Mononuclear cell (primary cell): ENCODE results near the gene CYFIP1. TPM values are rescaled to one million over a fixed set of nuclear protein-coding genes. Genes with fewer than 3 reads are reported as not detected.

ENCODE experiments used
- H3K27me3 ChIP-seq: 2 replicates; pipeline ENCODE4 v1.6.0; 2011; ENCODE audit warnings: low read length, control low read depth; ENCODE audit not compliant: insufficient read depth
- H3K4me1 ChIP-seq: 2 replicates; pipeline ENCODE4 v1.5.1; 2011; ENCODE audit warnings: mild to moderate bottlenecking, low read length, control low read depth; ENCODE audit not compliant: insufficient read depth
- H3K4me3 ChIP-seq: 2 replicates; pipeline ENCODE4 v1.5.1; 2011; ENCODE audit warnings: mild to moderate bottlenecking, low read length, moderate library complexity
- H3K9me3 ChIP-seq: 2 replicates; pipeline ENCODE4 v1.5.1; 2011; ENCODE audit warnings: low read depth, mild to moderate bottlenecking, control low read depth, low read length
- total RNA-seq: library from RNA; depleted of rRNA; stranded (reverse); fragments of >200 nt; gene quantifications from one replicate; pipeline ENCODE4 v1.2.3, GENCODE V29; 2012

CYFIP1 gene
- total RNA-seq, 1 donor: 12.9 TPM

- no peaks in the 10 kb centered on the region for H3K27me3 ChIP-seq
- no peaks in the 10 kb centered on the region for H3K9me3 ChIP-seq
- no peaks in the 10 kb centered on the region for H3K4me1 ChIP-seq
- no peak overlapping the region for H3K4me3 ChIP-seq
Observed at GRCh38 chr15:22922003-22922402, 58.2 kb downstream of the CYFIP1 start.

GRCh38 chr15:22919171-22919570, 61.0 kb downstream of the CYFIP1 start:
- no peaks in the 10 kb centered on the region for H3K27me3 ChIP-seq
- no peaks in the 10 kb centered on the region for H3K4me1 ChIP-seq
- no peaks in the 10 kb centered on the region for H3K9me3 ChIP-seq
- no peak overlapping the region for H3K4me3 ChIP-seq

- H3K4me3 ChIP-seq: no peak overlapping the region
- no peaks in the 10 kb centered on the region for H3K27me3 ChIP-seq
- H3K9me3 ChIP-seq: no peaks in the 10 kb centered on the region
- H3K4me1 ChIP-seq: no peaks in the 10 kb centered on the region
Observed at GRCh38 chr15:22918596-22919140, 61.5 kb downstream of the CYFIP1 start.

GRCh38 chr15:22918056-22918455, 62.1 kb downstream of the CYFIP1 start:
- H3K4me3 ChIP-seq: no peak overlapping the region
- no peaks in the 10 kb centered on the region for H3K9me3 ChIP-seq
- H3K27me3 ChIP-seq: no peaks in the 10 kb centered on the region
- no peaks in the 10 kb centered on the region for H3K4me1 ChIP-seq

GRCh38 chr15:22917556-22917955, 62.6 kb downstream of the CYFIP1 start:
- Histone ChIP-seq H3K4me3 (no peak overlapping the region), H3K4me1 (no peaks in the 10 kb centered on the region), H3K27me3 (no peaks in the 10 kb centered on the region), H3K9me3 (no peaks in the 10 kb centered on the region)

GRCh38 chr15:22916606-22917350, 63.4 kb downstream of the CYFIP1 start:
- Histone ChIP-seq H3K9me3 (no peaks in the 10 kb centered on the region), H3K27me3 (no peaks in the 10 kb centered on the region), H3K4me3 (no peak overlapping the region), H3K4me1 (no peaks in the 10 kb centered on the region)

- H3K4me1 ChIP-seq: no peaks in the 10 kb centered on the region
- no peaks in the 10 kb centered on the region for H3K9me3 ChIP-seq
- H3K27me3 ChIP-seq: no peaks in the 10 kb centered on the region
- H3K4me3 ChIP-seq: no peak overlapping the region
Observed at GRCh38 chr15:22915866-22916515, 64.2 kb downstream of the CYFIP1 start.

GRCh38 chr15:22913646-22914380, 66.4 kb downstream of the CYFIP1 start:
- Histone ChIP-seq H3K4me3 (no peak overlapping the region), H3K4me1 (no peaks in the 10 kb centered on the region), H3K27me3 (no peaks in the 10 kb centered on the region), H3K9me3 (no peaks in the 10 kb centered on the region)

- Histone ChIP-seq H3K4me3 (no peak overlapping the region), H3K4me1 (no peaks in the 10 kb centered on the region), H3K9me3 (no peaks in the 10 kb centered on the region), H3K27me3 (no peaks in the 10 kb centered on the region)
Observed at GRCh38 chr15:22912256-22912655, 67.9 kb downstream of the CYFIP1 start.

GRCh38 chr15:22911306-22911705, 68.9 kb downstream of the CYFIP1 start:
- Histone ChIP-seq H3K9me3 (no peaks in the 10 kb centered on the region), H3K4me3 (no peak overlapping the region), H3K27me3 (no peaks in the 10 kb centered on the region), H3K4me1 (no peaks in the 10 kb centered on the region)

GRCh38 chr15:22908830-22909229, 71.3 kb downstream of the CYFIP1 start:
- Histone ChIP-seq H3K9me3 (no peaks in the 10 kb centered on the region), H3K4me3 (no peak overlapping the region), H3K27me3 (no peaks in the 10 kb centered on the region), H3K4me1 (no peaks in the 10 kb centered on the region)

GRCh38 chr15:22907161-22907950, 72.8 kb downstream of the CYFIP1 start:
- H3K9me3 ChIP-seq: no peaks in the 10 kb centered on the region

GRCh38 chr15:22904736-22905135, 75.4 kb downstream of the CYFIP1 start:
- no peaks in the 10 kb centered on the region for H3K27me3 ChIP-seq
- H3K4me1 ChIP-seq: no peaks in the 10 kb centered on the region
- no peaks in the 10 kb centered on the region for H3K9me3 ChIP-seq
- no peak overlapping the region for H3K4me3 ChIP-seq

More at GRCh38 chr15:22907161-22907950, 72.8 kb downstream of the CYFIP1 start:
- Histone ChIP-seq H3K4me1 (no peaks in the 10 kb centered on the region), H3K27me3 (no peaks in the 10 kb centered on the region), H3K4me3 (no peak overlapping the region)

GRCh38 chr15:22903961-22904534, 76.1 kb downstream of the CYFIP1 start:
- Histone ChIP-seq H3K9me3 (no peaks in the 10 kb centered on the region), H3K4me1 (no peaks in the 10 kb centered on the region), H3K4me3 (no peak overlapping the region), H3K27me3 (no peaks in the 10 kb centered on the region)
